AG08395 (cell line): ENCODE measurements around the gene AFAP1L1.

Experiments
- DNase-seq: peaks from one replicate; pipeline ENCODE4 v3.0.0; 2012; ENCODE audit warnings: mixed read lengths, low spot score

Gene AFAP1L1

DNA sequence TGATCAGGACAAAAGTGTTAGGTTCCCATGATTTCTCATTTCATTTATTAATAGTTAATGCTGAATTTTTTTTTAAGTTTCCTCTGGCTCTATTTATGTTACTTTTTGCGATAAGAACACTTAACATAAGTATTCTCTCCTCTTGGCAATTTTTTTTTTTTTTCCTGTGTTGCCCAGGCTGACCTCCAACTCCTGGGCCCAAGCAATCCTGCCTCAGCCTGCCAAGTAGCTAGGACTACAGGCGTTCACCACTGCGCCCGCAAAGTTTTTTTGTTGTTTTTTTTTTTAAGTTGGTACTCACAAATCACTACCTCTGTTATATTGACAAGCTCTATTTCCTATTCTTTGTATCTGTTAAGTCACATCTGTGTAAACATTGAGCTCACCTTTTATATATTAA is 80.5 kb downstream of the AFAP1L1 start:
- DNase-seq: no peak

DNA sequence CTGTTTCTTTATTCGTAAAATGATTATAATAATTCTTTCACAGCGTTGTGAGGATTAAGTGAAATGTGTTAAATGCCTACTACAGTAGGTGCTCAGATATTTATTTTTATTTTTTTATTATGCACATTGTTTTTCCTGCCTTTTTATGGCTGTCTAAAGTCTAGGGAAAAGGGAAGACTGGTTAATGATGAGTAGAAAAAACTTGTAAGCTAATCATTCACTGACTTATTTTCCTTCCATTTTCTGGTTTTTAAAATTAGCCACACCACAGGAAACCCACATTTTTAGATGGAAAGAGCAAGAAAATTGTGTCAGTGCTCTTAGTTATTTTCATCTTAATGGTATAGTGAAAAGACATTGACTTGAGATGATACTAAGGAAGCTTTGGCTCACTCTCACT is 82.3 kb downstream of the AFAP1L1 start:
- no peak for DNase-seq

DNA sequence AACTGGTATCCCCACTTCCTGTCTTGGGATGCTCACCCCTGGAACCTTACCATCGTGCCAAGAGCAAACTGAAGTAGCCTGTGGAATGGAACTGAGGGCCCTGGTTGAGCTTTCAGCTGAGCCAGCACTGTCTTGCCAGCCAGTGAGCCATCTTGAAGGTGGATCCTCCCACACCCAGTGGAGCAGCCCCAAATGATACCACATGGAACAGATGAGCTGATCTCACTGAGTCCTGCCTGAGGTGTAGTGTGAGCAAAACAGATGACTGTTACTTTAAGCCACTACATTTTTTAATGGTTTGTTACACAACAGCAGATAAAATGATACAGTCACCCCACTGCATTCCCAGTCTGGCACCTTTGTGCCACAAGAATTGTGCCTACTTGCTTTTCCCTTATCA is 84.0 kb downstream of the AFAP1L1 start:
- DNase-seq: no peak

DNA sequence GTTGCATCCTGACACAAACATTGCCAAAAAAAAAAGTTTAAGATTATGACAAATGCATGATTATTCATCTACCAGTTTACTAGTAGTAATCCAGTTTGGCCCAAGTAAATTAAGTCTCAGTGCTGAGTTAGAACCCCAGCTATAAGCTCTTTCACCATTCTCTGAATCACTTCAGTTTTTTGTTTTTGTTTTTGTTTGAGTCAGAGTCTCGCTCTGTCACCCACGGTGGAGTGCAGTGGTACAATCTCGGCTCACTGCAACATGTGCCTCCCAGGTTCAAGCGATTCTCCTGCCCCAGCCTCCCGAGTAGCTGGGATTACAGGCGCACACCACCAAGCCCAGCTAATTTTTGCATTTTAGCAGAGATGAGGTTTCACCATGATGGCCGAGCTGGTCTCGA is 84.7 kb downstream of the AFAP1L1 start:
- DNase-seq: no peak

DNA sequence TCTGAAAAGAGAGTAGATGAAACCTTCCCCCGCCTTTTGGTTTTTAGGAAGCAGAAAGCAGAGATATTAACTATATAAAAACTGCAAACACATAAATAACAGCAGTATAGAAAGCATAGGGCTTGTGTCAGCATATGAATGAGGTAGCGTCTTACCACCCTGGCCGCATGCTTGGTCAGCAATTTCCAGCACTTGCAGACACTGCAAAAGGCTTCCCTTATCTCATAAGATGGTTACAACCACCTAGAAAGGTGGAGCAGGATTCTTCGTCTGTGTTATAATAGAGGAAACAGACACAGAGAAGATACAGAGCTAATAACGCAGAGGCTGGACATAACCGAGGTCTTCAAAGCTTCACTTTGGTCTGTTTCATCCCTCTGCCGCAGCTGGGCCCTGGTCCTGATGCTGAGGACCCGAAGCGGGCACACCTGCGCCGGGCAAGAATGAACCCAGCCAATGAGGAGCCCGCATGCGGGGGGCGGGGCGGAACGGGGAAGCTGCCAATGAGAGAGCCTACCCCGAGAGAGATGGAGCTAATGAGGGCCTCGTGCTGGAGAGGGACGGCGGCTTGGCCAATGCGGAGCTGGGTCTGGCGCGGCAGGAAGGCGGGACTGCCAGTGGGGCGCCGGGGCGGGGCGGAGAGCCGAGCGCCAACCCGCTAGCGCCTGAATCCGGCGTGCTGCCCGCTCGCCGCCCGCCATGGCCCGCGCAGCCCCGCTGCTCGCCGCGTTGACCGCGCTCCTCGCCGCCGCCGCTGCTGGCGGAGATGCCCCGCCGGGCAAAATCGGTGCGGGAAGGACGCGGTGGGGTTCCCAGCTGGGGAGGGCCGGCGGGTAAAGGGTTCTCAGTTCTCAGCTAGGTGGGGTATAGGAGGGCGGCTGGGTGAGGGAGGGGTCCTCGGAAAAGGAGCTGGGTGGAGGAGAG is 86.0 kb downstream of the AFAP1L1 start, which contains the start of gene PCYOX1L:
PCYOX1L (plus strand) TSS at position 677 of the 924 bp plus-strand sequence; CDS start at position 700, 23 bp downstream.
- peak; percentile 99 for DNase-seq

DNA sequence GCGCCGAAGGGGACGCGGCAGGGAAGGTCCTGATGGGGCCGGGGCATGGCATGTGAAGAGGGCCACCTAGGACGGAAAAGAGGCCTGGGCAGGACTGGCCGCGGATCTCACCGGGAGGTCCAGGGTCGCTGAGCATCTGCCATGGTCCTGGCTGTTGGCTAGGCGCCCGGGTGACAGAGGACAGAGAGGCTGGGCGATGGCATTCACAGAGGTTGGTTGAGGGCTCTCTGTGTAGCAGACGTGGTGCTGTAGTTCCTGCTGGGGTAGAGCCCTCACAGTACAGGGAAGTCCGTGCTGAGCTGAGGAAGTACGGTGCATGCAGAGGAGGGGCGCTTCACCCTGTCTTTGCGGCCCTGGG is 86.6 kb downstream of the AFAP1L1 start:
- peak; percentile 9 for DNase-seq

DNA sequence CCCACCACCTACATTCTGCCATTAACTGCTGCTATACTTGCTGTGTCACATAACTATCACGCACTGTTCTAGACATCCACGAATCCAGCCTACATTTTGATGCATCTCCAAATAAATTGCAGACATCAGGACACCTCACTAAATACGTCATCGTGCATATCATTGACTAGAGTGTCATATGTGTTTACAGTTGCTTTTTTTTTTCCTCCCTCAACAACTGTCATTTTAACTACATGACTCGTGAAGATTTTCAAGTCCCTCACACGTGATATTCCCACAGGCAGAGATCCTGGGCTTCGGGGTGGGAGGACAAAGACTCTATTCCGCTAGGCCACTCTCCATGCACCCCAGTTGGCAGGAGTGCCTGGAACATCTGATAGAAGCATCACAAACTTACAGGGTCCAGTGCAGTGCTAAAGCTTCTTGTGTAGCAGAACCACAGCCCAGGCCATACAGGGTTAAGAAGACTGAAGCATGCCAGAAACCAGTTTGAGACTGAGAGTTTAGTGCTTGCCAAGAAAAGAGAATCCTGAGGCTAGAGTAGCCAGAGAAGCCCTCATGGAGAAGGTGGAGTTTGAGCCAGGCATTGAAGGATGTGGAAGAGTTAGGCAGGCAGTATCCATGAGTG is 87.3 kb downstream of the AFAP1L1 start:
- no peak for DNase-seq

DNA sequence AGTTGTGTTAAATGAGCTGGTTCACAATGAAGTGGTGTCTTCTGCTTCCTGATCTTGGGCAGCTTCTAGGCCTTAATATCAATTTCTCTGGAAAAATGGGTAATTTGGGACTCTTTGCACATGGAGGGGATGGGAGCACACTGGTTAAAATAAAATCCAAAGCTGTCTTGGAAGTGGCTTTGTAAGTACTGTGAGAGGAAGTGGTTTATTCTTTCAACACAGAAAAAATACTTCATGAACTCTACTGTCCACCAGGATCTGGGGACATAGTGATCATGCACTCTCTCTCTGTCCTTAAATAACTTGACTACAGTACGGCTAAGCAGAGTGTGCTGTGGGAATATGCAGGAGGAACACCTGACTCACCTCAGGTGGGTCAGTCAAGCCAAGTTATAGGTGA is 88.6 kb downstream of the AFAP1L1 start:
- no peak for DNase-seq

DNA sequence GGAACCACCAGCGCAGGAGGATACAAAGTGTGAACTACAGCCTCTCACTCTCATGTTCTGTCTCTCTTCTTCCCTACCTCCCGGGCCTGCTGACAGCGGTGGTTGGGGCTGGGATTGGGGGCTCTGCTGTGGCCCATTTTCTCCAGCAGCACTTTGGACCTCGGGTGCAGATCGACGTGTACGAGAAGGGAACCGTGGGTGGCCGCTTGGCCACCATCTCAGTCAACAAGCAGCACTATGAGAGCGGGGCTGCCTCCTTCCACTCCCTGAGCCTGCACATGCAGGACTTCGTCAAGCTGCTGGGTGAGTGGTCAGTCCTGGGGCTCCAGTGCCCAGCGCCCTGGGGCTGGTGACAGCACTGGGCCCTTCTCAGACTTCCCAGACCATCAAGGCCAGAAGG is 90.9 kb downstream of the AFAP1L1 start:
- no peak for DNase-seq

DNA sequence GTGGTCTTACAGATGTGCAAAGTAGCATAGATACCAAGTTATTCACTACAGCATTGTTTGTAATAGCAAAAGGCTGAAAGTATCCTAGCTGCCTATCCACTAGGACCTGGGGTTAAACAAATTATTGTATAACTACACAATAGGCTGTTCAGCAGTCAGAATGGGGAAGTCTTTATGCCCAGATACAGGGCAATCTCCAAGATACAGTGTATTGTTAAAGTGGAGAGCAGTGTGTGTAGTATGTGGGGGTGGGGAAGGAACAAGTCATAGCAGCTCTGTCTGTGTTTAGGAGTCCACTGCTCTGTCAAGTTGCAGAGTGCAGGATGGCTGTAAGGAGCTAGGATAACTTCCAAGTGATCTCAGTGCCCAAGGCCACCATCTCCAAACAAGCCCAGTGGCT is 91.7 kb downstream of the AFAP1L1 start:
- no peak for DNase-seq

DNA sequence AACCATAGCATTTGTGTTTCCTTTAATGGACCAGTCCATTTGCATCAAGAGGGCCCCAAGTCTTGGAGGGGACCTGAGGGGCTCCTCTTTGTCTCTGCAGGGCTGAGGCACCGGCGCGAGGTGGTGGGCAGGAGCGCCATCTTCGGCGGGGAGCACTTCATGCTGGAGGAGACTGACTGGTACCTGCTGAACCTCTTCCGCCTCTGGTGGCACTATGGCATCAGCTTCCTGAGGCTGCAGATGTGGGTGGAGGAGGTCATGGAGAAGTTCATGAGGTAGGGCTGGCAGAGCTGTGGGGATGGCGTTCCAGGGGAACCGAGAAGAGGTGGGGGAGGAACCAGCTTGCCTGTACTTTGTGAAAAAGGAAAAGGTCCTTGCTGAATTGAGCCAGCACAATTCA is 92.3 kb downstream of the AFAP1L1 start:
- DNase-seq: no peak

DNA sequence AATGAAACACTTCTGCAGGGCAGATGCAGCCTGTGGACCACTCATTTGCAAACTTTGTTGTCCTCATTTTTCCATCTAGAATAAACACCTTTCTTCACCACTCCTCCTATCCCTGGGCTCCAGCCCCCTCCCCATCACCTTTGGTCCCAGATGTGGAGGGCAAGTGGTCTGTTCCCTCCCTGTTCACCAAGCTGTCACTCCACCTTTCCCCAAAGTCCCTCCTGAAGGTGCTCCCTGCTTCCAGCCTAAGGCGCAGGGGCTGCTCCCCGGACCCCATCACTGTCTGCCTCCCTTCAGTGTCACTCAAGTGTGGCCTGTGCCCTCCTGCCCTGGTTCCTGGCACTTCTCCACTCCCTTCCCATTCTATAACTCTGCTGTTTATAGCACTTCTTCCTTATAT is 93.1 kb downstream of the AFAP1L1 start:
- DNase-seq: no peak

DNA sequence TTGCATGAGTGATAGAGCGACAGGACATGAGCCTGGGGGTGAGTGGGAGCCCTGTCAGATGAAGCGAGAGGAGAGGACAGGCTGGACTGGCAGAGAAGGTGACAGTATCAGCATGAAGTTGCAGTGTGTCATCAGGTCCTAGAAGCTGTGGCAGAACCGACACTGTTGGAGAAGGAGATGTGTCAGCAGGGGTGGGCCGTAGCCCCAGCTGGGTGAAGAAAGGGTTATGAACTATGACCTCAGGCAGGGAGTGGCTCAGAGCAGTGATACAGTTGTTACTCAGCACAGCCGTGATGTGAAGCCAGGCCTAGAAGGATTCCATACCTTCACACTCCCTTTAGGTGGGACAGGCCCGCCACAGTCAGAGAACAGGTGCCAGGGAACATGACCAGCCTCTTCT is 93.8 kb downstream of the AFAP1L1 start:
- no peak for DNase-seq

DNA sequence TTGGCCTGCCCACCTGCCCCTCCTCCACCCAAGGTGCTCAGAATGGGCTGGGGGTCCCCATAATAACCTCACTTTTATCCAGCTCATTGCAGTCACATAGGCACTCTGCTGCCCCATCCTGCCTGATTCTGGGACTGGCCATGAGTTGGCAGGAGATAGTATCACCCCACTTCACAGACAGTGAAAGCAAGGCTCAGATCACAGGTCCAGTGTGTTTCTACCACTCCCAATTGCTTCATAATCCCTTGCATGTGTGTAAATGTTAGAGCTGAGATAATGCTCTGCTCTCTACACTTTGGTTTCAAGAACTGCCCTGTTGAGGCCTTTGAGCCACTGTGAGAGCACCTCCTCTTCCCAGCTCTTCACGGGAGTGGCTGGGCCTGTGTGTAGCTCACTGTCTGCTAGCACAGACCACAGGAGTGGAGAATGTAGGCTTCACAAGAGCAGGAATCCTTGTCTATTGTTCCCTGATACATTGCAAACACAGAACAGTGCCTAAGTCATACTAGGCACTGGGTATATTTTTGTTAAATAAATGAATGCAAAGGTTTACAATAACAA is 94.6 kb downstream of the AFAP1L1 start:
- DNase-seq: no peak

DNA sequence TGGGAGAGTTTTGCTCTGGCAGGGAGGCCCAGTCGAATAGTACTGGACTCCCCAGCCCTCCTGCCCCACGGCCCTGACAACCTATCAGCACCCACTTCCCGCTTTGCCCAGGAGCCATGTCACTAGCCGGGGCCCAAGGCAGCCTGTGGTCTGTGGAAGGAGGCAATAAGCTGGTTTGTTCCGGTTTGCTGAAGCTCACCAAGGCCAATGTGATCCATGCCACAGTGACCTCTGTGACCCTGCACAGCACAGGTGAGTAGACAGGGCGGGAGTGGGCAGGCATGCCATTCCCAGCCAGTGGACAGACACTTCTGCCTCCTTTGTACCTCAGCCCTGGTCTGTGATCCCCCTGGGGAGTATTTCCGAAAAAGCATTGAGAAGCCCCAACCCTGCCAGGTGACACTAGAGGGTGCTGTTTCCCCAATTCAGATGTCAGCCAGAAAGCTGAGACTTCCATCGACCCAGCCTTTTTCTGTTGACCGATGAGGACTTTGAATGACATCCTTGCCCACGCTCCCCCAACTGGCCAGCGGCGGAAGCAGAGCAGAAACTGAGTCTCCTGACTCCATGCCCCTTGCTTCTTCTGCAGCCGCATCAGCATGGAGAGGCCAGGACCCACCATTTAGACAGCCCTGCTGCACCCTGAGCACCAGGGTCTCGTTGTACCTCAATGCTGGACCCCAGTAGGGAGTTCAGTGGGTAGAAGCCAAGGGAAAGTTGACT is 95.8 kb downstream of the AFAP1L1 start:
- DNase-seq: peak; percentile 85

DNA sequence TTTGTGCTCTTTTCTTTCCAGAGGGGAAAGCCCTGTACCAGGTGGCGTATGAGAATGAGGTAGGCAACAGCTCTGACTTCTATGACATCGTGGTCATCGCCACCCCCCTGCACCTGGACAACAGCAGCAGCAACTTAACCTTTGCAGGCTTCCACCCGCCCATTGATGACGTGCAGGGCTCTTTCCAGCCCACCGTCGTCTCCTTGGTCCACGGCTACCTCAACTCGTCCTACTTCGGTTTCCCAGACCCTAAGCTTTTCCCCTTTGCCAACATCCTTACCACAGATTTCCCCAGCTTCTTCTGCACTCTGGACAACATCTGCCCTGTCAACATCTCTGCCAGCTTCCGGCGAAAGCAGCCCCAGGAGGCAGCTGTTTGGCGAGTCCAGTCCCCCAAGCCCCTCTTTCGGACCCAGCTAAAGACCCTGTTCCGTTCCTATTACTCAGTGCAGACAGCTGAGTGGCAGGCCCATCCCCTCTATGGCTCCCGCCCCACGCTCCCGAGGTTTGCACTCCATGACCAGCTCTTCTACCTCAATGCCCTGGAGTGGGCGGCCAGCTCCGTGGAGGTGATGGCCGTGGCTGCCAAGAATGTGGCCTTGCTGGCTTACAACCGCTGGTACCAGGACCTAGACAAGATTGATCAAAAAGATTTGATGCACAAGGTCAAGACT is 96.5 kb downstream of the AFAP1L1 start:
- DNase-seq: no peak

DNA sequence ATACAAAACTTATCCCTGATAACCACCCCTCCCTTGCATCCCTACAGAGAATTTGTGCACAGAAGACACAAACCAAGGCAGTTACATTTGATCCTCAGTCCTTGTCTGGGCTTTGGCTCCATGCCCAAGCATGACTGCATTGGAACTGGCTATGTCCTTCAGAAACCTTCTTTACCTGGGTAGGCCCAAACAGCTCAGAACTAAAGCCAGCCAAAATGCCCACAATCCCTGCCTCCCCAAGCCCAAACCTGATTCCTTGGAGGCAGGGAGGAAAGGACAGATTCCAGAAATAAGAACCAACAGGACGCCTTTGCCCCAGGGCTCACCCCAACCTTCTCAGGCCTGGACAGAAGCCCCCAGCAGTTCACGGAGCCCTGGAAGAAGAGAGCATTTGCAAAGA is 99.2 kb downstream of the AFAP1L1 start:
- DNase-seq: no peak

DNA sequence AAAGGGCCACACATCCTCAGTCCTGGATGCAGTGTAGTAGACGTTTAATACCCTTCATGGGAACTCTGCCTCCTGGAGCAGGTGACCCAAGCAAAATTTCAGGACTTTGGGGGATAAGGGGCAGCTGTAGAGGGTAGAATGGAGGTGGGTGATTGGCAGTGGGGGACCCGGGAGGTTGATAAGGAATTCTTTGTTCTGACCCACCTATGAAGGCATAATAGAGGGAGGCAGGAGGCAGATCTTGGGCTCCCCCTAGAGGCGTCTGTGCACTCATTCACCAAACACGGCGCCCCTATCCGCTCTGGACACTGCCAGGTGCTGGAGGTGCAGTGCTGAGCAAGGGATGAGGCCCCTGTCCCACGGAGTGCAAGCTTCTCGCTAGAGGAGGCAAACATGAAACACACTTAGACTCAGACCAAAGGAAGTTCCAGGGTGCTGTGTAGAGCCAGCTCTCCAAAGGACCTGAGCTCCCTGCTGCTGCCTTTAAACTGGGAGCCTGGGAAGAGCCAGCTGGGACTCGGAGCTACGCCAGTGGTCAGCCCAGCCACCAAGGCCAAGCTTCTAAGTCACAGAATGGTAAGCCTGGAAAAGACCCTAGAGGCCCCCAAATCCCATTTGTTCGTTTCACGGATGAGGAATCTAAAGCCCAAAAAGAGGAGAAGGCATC is 99.8 kb downstream of the AFAP1L1 start:
- DNase-seq: peak; percentile 73

DNA sequence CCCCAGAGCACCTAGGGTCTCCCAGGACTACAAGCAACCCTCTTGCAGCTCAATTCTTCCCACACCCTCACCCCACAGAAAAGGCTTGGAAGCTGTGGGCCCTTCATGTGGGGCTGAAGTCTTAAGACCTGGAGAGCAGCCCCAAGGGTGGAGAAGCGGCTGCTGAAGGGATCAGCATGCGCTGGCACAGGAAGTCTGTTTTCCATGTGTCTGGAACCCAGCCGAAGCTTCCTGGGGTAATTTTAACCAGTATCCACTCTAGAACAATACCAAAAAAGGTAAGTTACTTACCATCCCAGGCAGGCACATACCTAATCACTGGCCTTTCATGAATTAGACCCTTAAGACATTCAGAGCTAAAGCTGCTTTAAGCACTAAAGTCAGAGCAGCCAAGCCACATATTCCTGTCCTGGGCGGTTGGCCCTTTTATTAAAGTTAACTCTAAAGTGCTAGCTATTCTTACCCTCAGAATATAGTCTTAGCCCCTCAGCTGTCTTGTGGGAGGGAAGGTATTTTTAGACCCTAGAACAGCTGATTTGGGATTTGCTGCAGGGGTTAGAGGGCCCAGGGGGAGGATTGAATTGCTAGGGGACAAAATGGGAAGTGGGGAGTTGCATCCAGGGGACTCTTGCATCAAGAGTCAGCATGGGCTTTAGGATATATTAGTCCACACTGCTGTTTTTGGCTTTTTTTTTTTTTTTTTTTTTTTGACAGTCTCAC is 100.6 kb downstream of the AFAP1L1 start:
- no peak for DNase-seq

DNA sequence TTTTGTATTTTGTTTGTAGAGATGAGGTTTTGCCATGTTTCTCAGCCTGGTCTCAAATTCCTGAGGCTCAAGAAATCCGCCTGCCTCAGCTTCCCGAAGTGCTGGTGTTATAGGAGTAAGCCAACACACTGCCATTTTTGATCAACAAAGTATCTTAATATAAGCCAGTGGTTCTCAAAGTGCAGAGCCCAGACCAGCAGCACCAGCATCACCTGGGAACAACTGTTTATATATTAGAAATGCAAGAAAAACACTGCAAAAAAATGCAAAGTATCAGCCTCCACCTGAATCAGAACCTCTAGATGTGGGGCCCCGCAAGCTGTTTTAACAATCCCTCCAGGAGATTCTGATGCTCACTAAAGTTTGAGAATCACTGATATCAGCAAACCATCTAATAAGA is 101.3 kb downstream of the AFAP1L1 start:
- no peak for DNase-seq

DNA sequence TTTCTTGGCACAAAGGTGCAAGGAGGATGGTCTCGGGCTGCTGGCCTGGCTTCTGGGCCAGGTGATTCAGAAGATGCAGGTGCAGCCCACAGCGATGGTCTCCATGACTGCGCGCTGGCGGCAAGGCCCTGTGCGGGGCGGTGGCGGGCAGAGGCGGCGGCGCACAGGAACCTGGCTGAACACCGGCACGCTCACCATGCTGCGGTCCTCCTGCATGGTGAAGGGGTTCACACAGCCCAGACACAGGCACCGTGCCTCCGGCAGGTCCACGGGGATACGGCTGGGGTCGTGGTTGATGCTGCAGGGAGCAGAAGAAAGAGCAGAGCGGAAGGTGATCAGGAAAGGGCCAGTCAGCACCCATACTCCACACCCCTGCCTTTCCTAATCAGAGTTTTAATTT is 102.6 kb downstream of the AFAP1L1 start:
- no peak for DNase-seq
